SU-DHL-6 (cell line): ENCODE measurements around the gene SLC6A2.

Experiments used
- H2AFZ ChIP-seq: fragments of 200-600 bp; sonication (generic); 2 replicates; pipeline ENCODE4 v1.6.1; 2014; ENCODE audit warnings: low read depth, mild to moderate bottlenecking, moderate library complexity, mixed read lengths, antibody characterized with exemption, low read length; ENCODE audit not compliant: severe bottlenecking
- H3F3A ChIP-seq: fragments of 200-600 bp; shearing (Covaris generic); 2 replicates; pipeline ENCODE4 v1.6.0; 2016; ENCODE audit warnings: antibody characterized with exemption, mild to moderate bottlenecking; ENCODE audit not compliant: insufficient read depth
- H3K27ac ChIP-seq: fragments of 200-600 bp; sonication (generic); 2 replicates; pipeline ENCODE4 v1.5.1; 2016; ENCODE audit warnings: low read depth, mild to moderate bottlenecking, low read length, moderate library complexity, mixed read lengths
- H3K27me3 ChIP-seq: fragments of 200-600 bp; sonication (generic), shearing (Covaris generic); 2 replicates; pipeline ENCODE4 v1.6.0; 2014; ENCODE audit warnings: mild to moderate bottlenecking, low read length
- H3K36me3 ChIP-seq: fragments of 200-600 bp; sonication (generic); 2 replicates; pipeline ENCODE4 v1.6.1; 2014; ENCODE audit warnings: mild to moderate bottlenecking, low read length, mixed read lengths
- H3K4me2 ChIP-seq: fragments of 300-600, 200-600 bp; shearing (Covaris generic), sonication (generic); 2 replicates; pipeline ENCODE4 v1.6.0; 2014; ENCODE audit warnings: low read length, low read depth, mild to moderate bottlenecking; ENCODE audit not compliant: poor library complexity, severe bottlenecking
- H3K4me3 ChIP-seq: fragments of 200-600 bp; sonication (generic); 2 replicates; pipeline ENCODE4 v1.5.1; 2014; ENCODE audit warnings: antibody characterized with exemption, low read length, mild to moderate bottlenecking, mixed read lengths; ENCODE audit not compliant: insufficient read depth, poor library complexity, severe bottlenecking
- H3K79me2 ChIP-seq: fragments of 200-600 bp; sonication (generic); 2 replicates; pipeline ENCODE4 v1.6.1; 2014; ENCODE audit warnings: mild to moderate bottlenecking, low read length, moderate library complexity; ENCODE audit not compliant: insufficient read depth
- H3K9ac ChIP-seq: fragments of 200-600 bp; sonication (generic); 2 replicates; pipeline ENCODE4 v1.7.0; 2014; ENCODE audit warnings: mild to moderate bottlenecking, low read length
- H3K9me2 ChIP-seq: fragments of 200-600 bp; sonication (generic); replicated peaks from 2 replicates; pipeline ENCODE4 v1.6.1; 2014; ENCODE audit warnings: low read length; ENCODE audit not compliant: insufficient read depth
- H3K9me3 ChIP-seq: fragments of 200-600 bp; sonication (generic); 2 replicates; pipeline ENCODE4 v1.6.1; 2014; ENCODE audit warnings: low read length, mixed read lengths; ENCODE audit not compliant: insufficient read depth
- H4K20me1 ChIP-seq: fragments of 200-600 bp; sonication (generic); 2 replicates; pipeline ENCODE4 v1.6.1; 2014; ENCODE audit warnings: low read depth, mild to moderate bottlenecking, antibody characterized with exemption, low read length, moderate library complexity, mixed read lengths
- CTCF ChIP-seq: fragments of 200-600 bp; sonication (generic); IDR thresholded peaks from one replicate; pipeline ENCODE4 v1.5.1; 2017; ENCODE audit warnings: antibody characterized with exemption, mild to moderate bottlenecking, low read length, moderate library complexity; ENCODE audit not compliant: insufficient read depth, poor library complexity, severe bottlenecking
- EZH2phosphoT487 ChIP-seq: fragments of 200-600 bp; sonication (generic), shearing (Covaris generic); conservative IDR thresholded peaks from 2 replicates; pipeline ENCODE4 v1.6.1; 2018; ENCODE audit warnings: mild to moderate bottlenecking, antibody characterized with exemption, low read length, moderate library complexity, mixed read lengths

The SLC6A2 gene

GRCh38 chr16:55703003-55704001 is 47.5 kb downstream of the SLC6A2 start:
- Histone ChIP-seq H3K4me3 (no peak overlapping the region), H3F3A (no peaks in the 10 kb centered on the region), H3K27ac (no peak overlapping the region), H3K27me3 (no peaks in the 10 kb centered on the region), H3K9me3 (no peaks in the 10 kb centered on the region), H3K9ac (no peak overlapping the region), H3K36me3 (no peaks in the 10 kb centered on the region), H4K20me1 (no peaks in the 10 kb centered on the region), H3K9me2 (no peaks in the 10 kb centered on the region), H3K4me2 (no peak overlapping the region), H3K79me2 (no peaks in the 10 kb centered on the region), H2AFZ (no peak overlapping the region)
- TF ChIP-seq CTCF, result no peak
- no peak for TF ChIP-seq EZH2phosphoT487

DNA sequence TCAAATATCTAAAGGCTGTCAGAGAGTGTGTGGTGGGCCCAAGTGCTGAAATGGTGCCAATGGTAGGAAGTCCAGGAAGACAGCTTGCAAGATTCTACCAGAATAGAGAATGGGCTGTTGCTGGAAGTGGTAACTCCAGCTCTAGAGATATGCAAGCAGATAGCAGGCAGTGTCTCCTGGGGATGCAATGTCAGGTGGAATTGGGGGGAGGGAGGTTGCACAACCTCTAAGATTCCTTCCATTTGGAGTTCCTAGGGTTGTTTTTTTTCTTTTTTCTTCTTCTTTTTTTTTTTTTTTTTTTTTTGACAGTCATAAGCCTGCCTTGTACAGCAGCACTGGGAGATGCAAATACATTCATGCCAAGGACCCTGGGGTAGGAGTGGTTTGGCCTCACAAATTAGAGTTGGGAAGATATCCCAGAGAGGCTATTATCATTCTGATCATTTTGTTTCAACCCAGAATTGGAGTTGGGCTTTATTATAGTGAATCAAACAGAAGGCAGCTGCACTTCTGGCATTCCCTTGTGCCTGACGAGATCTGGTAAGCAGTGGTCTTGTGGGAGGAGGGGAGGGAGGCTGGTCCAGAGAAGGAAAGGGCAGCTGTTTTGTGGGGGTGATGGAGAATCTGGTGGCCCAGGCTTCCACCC is 51.1 kb downstream of the SLC6A2 start:
- no peaks in the 10 kb centered on the region for H4K20me1 ChIP-seq
- no peak overlapping the region for H3K9ac ChIP-seq
- no peaks in the 10 kb centered on the region for H3K79me2 ChIP-seq
- H3K9me3 ChIP-seq, result no peaks in the 10 kb centered on the region
- no peak overlapping the region for H3K4me2 ChIP-seq
- H3K9me2 ChIP-seq, result no peaks in the 10 kb centered on the region
- no peaks in the 10 kb centered on the region for H3K36me3 ChIP-seq
- H3K27me3 ChIP-seq, result no peaks in the 10 kb centered on the region
- H3K4me3 ChIP-seq, result no peak overlapping the region
- no peaks in the 10 kb centered on the region for H3F3A ChIP-seq
- H2AFZ ChIP-seq, result no peak overlapping the region
- TF ChIP-seq CTCF, result no peak
- TF ChIP-seq EZH2phosphoT487, result no peak
- no peak overlapping the region for H3K27ac ChIP-seq

DNA sequence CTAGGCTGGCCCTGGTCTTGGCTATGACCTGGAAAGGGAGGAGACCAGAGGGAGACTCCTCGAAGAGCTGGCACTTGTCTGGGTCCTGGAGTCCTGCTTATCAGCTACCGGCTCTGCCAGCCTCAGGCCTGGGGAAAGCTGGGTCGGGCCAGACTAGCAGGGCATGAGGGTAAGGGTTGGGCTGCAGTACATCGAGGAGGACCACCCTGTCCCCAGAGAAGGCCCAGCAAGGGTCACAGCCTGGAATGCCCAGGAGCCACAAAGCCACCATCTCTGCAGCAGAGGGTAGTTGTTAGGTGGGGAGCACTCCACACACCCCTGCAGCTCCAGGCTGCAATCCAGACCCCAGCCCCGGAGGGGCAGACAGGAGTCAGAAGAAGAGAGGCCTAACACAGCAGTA is 54.0 kb downstream of the SLC6A2 start:
- no peaks in the 10 kb centered on the region for H3K36me3 ChIP-seq
- H3K27ac ChIP-seq, result no peak overlapping the region
- no peak overlapping the region for H2AFZ ChIP-seq
- H3K9me2 ChIP-seq, result no peaks in the 10 kb centered on the region
- no peak overlapping the region for H3K9ac ChIP-seq
- no peaks in the 10 kb centered on the region for H3K27me3 ChIP-seq
- no peaks in the 10 kb centered on the region for H4K20me1 ChIP-seq
- H3F3A ChIP-seq, result no peaks in the 10 kb centered on the region
- no peak for TF ChIP-seq CTCF
- TF ChIP-seq EZH2phosphoT487, result no peak
- H3K4me2 ChIP-seq, result no peak overlapping the region
- H3K79me2 ChIP-seq, result no peaks in the 10 kb centered on the region
- H3K9me3 ChIP-seq, result no peaks in the 10 kb centered on the region
- no peak overlapping the region for H3K4me3 ChIP-seq
